HepG2 (cell line): Measurements from ENCODE around the gene SPAG9. TPM values are rescaled to one million over a fixed set of nuclear protein-coding genes. Genes with fewer than 3 reads are reported as not detected.

Experiments used
- BRF2 ChIP-seq: sonication (generic); formaldehyde crosslinking; IDR thresholded peaks from 2 replicates; pipeline ENCODE4 v1.8.1; 2022; ENCODE audit warnings: mild to moderate bottlenecking, missing genetic modification reagents
- GPBP1L1 ChIP-seq: sonication (generic); formaldehyde crosslinking; IDR thresholded peaks from 2 replicates; pipeline ENCODE4 v1.5.0; 2020; ENCODE audit warnings: mild to moderate bottlenecking, missing genetic modification reagents
- JUNB ChIP-seq: sonication (generic); formaldehyde crosslinking; IDR thresholded peaks from 2 replicates; pipeline ENCODE4 v1.8.0; 2022; ENCODE audit warnings: missing genetic modification reagents, mild to moderate bottlenecking, borderline replicate concordance
- RBM22 ChIP-seq: fragments of 200-400 bp; formaldehyde crosslinking; optimal IDR thresholded peaks from 2 replicates; pipeline ENCODE3; 2017; ENCODE audit warnings: mild to moderate bottlenecking, low read length, moderate library complexity
- RFX3 ChIP-seq: IDR thresholded peaks from 2 replicates; pipeline ENCODE4 v1.6.1; 2016; ENCODE audit warnings: missing biosample characterization, missing genetic modification reagents
- SIX4 ChIP-seq: sonication (generic); formaldehyde crosslinking; IDR thresholded peaks from 2 replicates; pipeline ENCODE4 v1.4.0; 2020; ENCODE audit warnings: missing genetic modification reagents
- SNAPC4 ChIP-seq: sonication (generic); formaldehyde crosslinking; IDR thresholded peaks from 2 replicates; pipeline ENCODE4 v1.4.0; 2020; ENCODE audit warnings: mild to moderate bottlenecking, missing genetic modification reagents
- TFDP1 ChIP-seq: IDR thresholded peaks from 2 replicates; pipeline ENCODE4 v1.6.1; 2016; ENCODE audit warnings: missing compliant biosample characterization, missing genetic modification reagents, borderline replicate concordance
- THAP8 ChIP-seq: sonication (generic); formaldehyde crosslinking; IDR thresholded peaks from 2 replicates; pipeline ENCODE4 v1.5.1; 2020; ENCODE audit warnings: missing genetic modification reagents, mild to moderate bottlenecking, borderline replicate concordance
- ZBTB26 ChIP-seq: IDR thresholded peaks from 2 replicates; pipeline ENCODE4 v1.6.1; 2016; ENCODE audit warnings: missing compliant biosample characterization, missing genetic modification reagents, borderline replicate concordance
- ZBTB49 ChIP-seq: sonication (generic); formaldehyde crosslinking; IDR thresholded peaks from 2 replicates; pipeline ENCODE4 v1.4.0; 2020; ENCODE audit warnings: missing genetic modification reagents, borderline replicate concordance
- ZMYM2 ChIP-seq: sonication (generic); formaldehyde crosslinking; IDR thresholded peaks from 2 replicates; pipeline ENCODE4 v1.8.0; 2022; ENCODE audit warnings: mild to moderate bottlenecking, missing genetic modification reagents
- ZNF431 ChIP-seq: sonication (generic); formaldehyde crosslinking; IDR thresholded peaks from 2 replicates; pipeline ENCODE4 v1.9.0; 2022; ENCODE audit warnings: missing genetic modification reagents, low read depth, mild to moderate bottlenecking, borderline replicate concordance
- ZNF644 ChIP-seq: IDR thresholded peaks from 2 replicates; pipeline ENCODE4 v1.6.1; 2016; ENCODE audit warnings: low read depth
- polyA plus RNA-seq, 8 experiments: library from polyadenylated mRNA; depleted of rRNA in 3 of 8; stranded (reverse) in 7 of 8; unstranded in 1 of 8; fragments of >200 nt; fragmentation: Illumina TruSeq in 4 of 8; extraction: Trizol in 4 of 8; gene quantifications; 2 replicates each; pipeline versions ENCODE4 v1.2.1 to v1.2.3, GENCODE V29; 2011 to 2016; ENCODE audit warnings: low read depth in 4 of 8, missing spikeins in 1 of 8, mixed read lengths in 1 of 8; ENCODE audit not compliant: insufficient read depth in 1 of 8
- total RNA-seq, 5 experiments: library from RNA; depleted of rRNA; stranded (reverse); fragments of >200 nt; fragmentation: Illumina TruSeq; extraction: Trizol; gene quantifications; 2 replicates each; pipeline ENCODE4 v1.2.3, GENCODE V29; 2016; ENCODE audit warnings: low read depth in 1 of 5

SPAG9 gene
- total and polyA plus RNA-seq, 2 of the 13 experiments (the other 11 are each of a cell fraction or from before 2014, with no cell fraction given), result 43.2 to 78.6 TPM

- TF ChIP-seq BRF2, result peak; percentile 43; the same call in 1 of the 2 replicates
- TF ChIP-seq JUNB (CRISPR knock-in tag), result no peak
- TF ChIP-seq ZBTB26 (CRISPR knock-in tag), result no peak
- no peak for TF ChIP-seq ZNF431
- TF ChIP-seq THAP8, result no peak
- no peak for TF ChIP-seq ZBTB49 (CRISPR knock-in tag)
- TF ChIP-seq ZNF644 (CRISPR knock-in tag), result no peak
- TF ChIP-seq TFDP1 (CRISPR knock-in tag), result peak; percentile 8; the same call in 1 of the 2 replicates
- no peak for TF ChIP-seq RBM22
- TF ChIP-seq SNAPC4, result no peak
- 0 out of 2 replicates have a peak, but pooled peaks have one; percentile 9 for TF ChIP-seq SIX4 (CRISPR knock-in tag)
- TF ChIP-seq RFX3 (CRISPR knock-in tag), result no peak
- TF ChIP-seq ZMYM2 (CRISPR knock-in tag), result no peak
- TF ChIP-seq GPBP1L1 (CRISPR knock-in tag), result no peak
Observed at GRCh38 chr17:51166198-51166986, 45.7 kb upstream of the SPAG9 start, which contains the start of gene NME2 (continued).
